Stimulated activated CD4-positive, alpha-beta T cell treated with anti-CD3 and anti-CD28 coated beads, TNF-alpha, amount 100 ng/mL, for 1 hour (primary cell): Measurements from ENCODE around the gene CLEC5A.
A peak's percentile ranks its signal among the peaks of the same experiment; 100 is the strongest.
"Not testable (repeated sequence)": the region's sequence is repeated elsewhere in the genome, so short reads cannot be mapped to it uniquely, and the experiment has no call there.

ENCODE experiments used
- DNase-seq, 3 donors: peaks; one replicate each; pipeline ENCODE4 v3.0.0-alpha.2; 2020; ENCODE audit warnings: low read depth in 3 of 3, low spot score in 1 of 3

Gene CLEC5A

GRCh38 chr7:141946796-141947195 lies at the start of gene CLEC5A:
TSS of gene CLEC5A (minus strand) at chr7:141946974. CDS start at chr7:141946292, 682 bp downstream.
- DNase-seq: no peak

GRCh38 chr7:141993354-141993753 lies 46.6 kb upstream of the CLEC5A start:
- no peak for DNase-seq

DNA sequence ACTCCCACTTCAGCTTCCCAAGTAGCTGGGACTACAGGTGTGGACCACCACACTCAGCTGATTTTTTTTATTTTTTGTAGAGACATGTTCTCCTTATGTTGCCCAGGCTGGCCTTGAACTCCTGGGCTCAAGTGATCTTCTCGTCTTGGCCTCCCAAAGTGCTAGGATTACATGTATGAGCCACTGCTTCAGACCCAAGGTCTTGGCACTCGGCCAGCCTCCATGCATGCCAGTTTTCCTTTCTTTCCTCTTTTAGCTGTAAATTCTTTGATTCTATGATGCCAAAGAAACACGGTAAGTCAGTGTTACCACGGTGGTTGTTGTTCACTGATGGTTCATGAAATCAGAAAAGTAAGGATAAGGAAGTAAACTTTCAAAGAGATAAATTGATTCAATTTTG lies 45.9 kb upstream of the CLEC5A start:
- no peak for DNase-seq

GRCh38 chr7:141992156-141992555 lies 45.4 kb upstream of the CLEC5A start:
- DNase-seq: no peak

DNA sequence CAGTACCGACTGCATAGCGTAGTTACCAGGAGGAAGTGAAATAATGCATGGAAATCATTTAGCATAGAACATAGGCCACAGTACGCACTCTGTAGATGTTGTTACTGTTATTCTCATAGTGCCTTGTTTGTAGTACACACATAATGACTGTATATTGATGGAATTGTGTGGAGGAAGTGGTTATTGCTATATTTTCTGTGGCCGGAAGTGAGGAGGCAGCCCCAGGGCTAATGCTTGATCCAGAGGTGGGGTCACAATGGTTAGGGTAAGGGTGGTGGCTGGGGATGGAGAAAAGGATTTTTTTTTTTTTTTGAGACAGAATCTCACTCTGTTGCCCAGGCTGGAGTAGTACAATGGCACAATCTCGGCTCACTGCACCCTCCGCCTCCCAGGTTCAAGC lies 44.4 kb upstream of the CLEC5A start:
- DNase-seq: no peak

DNA sequence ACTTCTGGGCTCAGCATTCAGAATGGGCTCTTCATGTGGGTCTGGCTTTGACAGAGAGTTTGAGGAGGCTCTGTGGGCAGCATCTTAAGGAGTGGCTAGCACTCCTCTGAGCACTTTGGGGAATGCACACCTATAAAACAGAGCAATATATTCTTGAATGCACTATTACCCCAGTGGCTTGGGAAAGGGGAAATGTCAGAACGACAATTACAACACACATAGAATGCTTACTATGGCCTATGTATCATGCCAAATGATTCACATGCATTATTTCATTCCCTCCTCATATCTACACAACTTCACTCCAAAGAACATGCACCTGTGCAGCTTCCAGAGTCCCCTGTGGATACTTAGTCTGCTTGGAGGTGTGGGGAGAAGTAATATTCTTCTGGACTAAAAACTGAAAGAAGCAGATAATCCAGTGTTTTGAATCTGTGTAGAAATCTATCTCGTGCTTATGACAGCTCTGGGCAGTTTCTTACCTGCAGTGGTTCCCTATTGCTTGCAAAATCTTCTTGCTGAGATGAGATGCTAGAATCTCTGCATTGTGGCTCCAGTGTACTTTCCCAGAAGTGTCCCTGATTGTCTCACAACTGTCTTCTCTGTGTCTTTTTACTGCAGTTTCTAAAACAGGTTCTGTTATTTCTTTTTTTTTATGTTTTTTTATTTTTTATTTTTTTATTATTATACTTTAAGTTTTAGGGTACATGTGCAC lies 43.4 kb upstream of the CLEC5A start:
- DNase-seq: no peak

DNA sequence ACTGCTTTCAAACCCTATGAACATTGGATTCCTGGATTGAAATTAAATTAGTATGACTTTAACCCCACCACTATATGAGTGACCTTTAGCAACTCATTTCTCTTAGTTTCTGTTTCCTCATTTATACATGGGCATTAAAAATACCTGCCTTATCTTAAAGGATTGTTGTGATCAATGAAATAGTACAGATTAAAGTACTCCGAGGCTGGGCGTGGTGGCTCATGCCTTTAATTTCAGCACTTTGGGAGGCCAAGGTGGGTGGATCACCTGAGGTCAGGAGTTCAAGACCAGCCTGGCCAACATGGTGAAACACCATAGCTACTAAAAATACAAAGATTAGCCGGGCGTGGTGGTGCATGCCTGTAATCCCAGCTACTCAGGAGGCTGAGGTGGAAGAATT lies 41.0 kb upstream of the CLEC5A start:
- not testable (repeated sequence) for DNase-seq

DNA sequence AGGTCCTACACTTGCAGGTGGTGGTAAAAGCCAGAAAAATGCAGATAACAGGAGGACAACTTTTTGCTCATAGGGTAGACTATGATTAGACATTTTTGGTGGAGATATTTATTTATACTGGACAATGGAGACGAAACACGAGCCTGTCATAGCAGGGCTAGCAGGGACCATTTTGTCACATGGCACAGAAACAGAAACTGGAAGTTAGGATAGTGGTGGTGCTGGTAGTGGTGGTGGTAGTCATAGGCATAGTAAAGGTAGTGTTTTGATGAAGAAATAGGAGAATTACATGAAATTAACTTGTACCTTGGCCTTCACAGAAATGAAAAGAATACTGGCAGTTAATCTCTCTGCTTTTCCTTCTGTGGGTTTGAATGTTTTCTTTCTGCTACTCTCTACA lies 40.1 kb upstream of the CLEC5A start:
- no peak for DNase-seq

DNA sequence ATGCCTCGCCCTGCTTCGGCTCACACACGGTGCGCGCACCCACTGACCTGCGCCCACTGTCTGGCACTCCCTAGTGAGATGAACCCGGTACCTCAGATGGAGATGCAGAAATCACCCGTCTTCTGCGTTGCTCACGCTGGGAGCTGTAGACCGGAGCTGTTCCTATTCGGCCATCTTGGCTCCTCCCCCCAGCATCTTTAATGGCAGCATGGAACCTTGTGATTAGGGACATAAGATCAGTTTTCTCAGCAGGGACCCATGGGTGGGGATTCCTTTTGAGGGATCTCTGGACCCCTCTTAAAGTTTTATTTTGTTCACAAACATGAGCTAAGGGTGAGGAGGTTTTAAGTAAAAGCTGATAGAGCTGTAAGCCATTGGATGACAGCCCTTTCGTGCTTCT lies 39.2 kb upstream of the CLEC5A start:
- DNase-seq: not testable (repeated sequence)

- DNase-seq: no peak
Measured at GRCh38 chr7:141979568-141979967, 32.8 kb upstream of the CLEC5A start.

DNA sequence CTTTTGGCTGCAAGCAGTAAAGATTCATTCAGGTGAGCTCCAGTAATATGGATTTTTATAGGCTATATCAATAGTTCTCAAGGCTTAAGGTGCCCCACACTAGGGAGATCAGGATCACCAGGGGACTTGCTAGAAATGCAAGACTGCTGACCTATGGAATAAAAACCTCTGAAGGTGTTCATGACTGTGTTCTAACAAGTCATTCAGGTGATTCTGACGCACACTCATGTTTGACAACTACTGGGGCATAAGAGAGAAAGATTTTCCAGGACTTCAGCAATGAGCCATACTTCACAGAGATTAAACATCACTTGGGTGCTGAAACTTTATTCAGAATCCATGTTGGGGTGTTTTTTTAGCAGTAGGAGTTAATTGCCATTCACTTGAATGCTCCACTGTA lies 31.6 kb upstream of the CLEC5A start:
- no peak for DNase-seq

- DNase-seq: no peak
Measured at GRCh38 chr7:141976524-141977245, 29.9 kb upstream of the CLEC5A start.

DNA sequence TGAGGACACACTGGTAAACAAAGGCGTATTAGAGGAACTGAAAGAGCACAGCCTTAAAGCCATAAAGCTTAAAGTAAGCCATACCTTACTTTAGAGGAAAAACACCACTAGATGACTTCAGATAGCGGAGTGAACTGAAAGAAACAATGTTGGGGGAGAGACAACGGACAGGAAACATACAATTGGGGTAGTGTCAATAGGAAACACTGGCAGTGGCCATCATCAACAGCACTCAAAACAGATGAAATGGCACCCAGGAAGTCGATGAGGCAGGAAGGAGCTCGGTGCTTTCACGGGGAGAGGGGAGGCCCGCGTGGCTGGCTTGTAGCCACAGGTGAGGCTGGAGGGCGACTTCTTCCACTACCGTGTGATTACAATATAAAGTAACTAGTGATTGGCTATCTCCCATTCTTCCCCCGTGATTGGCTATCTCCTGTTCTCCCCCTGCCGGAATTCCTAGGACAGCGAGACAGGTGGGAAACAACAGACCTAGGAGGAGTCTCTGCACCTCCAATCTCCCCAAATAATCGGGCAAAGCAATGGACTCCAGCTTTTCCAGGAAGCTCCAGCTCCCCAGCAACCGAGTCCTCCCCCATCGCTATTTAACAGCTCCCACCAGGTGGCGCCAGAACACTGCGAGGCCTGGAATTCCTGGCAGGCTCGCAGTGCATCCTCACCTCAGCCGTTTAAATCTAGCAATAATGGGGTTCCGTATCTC lies 29.2 kb upstream of the CLEC5A start:
- DNase-seq: peak in 2 of 3 donors; percentile 23 to 61

DNA sequence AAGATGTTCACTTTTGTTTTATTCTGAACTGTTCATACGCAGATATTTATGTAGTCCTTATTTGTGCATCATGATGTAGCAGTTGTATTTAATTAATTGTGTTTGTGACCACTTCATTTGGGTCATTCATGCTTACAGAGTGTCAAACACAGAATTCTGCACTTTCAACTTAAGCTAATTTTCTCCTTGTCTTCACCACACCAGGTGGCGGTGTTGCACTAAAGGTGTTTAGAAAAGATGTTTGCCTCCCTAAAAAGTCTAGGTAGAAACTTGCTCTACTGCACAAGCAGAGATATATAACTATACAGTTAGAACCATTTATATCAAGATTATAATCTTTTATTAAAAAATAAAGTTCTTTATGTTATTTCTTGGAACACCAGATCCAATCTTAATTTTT lies 28.1 kb upstream of the CLEC5A start:
- no peak for DNase-seq

DNA sequence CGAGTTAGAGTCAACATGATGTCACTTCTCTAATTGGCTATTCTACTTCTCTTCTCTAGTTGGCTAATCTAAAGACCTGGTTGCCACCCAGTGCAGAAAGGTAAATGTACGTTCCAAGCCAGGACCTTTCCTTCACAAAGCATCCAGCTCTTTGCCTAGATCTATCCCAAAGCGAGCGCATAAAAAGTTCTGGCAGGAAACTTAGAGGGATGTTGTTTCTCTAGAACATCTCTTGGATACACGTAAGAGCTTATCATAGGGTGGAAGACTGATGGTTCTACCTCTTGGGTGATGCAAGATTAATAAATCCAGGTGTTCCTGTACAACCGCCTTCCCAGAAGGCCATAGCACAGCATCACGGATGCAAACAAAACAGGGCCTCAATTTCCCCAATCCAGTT lies 26.9 kb upstream of the CLEC5A start, which contains the start of gene TAS2R38:
Gene TAS2R38, minus strand, starts transcription at position 101 of the 400 bp plus-strand sequence. Its CDS starts 84 bp downstream, at position 17.
- DNase-seq: no peak

GRCh38 chr7:141960687-141961422 lies 14.1 kb upstream of the CLEC5A start:
- no peak for DNase-seq

- DNase-seq: no peak
Measured at GRCh38 chr7:141956084-141956483, 9.3 kb upstream of the CLEC5A start.

- DNase-seq: no peak
Measured at GRCh38 chr7:141954334-141954733, 7.6 kb upstream of the CLEC5A start.

DNA sequence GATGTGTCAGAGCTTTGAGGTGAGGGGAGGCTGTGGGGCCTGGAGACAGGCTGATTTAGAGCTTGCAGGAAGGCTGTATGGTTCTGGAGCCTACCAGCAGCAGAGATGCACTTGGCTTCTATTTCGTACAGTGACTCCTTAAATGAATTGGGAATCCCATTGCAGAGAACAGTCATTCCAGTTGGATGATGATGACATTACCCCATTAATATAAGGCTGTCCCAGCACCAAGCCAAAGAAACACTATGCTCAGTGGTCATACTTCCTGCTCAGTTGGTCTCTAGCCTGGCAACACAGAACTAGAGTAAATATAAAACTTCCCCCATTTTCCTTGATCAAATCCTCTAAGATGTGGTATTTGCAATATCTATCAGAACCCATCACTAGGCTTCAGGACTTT lies 5.7 kb upstream of the CLEC5A start:
- DNase-seq: no peak

DNA sequence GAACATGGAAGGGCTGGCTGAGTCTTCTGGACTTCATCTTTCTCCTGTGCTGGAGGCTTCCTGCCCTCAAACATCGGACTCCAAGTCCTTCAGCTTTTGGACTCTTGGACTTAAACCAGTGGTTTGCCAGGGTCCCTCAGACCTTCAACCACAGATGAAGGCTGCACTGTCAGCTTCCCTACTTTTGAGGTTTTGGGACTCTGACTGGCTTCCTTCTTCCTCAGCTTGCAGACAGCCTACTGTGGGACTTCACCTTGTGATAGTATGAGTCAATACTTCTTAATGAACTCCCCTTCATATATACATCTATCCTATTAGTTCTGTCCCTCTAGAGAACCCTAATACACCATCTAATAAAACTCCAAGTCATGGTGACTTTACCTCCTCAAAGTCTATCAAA lies 4.0 kb upstream of the CLEC5A start:
- DNase-seq: no peak

DNA sequence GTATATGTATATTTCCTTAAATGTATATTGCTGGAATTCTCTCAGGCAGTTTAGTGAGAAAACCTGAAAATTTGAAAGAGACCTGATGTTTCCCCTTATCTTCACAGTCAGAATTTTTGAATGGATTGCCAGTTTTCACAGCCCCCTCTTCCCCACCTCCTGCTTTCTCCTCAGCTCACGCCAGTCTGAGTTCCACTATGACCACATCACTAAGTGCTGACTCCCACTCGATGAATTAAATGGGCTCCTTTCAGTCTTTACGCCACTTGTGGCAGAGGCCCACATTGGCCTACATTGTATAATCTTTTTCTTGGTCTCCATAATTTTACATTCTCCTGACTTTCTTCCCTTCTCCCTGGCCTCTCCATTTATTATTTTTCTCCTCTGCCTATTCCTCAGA lies 3.1 kb upstream of the CLEC5A start:
- no peak for DNase-seq
